ENCODE measurements around the gene SEL1L3.

SEL1L3 gene

DNA sequence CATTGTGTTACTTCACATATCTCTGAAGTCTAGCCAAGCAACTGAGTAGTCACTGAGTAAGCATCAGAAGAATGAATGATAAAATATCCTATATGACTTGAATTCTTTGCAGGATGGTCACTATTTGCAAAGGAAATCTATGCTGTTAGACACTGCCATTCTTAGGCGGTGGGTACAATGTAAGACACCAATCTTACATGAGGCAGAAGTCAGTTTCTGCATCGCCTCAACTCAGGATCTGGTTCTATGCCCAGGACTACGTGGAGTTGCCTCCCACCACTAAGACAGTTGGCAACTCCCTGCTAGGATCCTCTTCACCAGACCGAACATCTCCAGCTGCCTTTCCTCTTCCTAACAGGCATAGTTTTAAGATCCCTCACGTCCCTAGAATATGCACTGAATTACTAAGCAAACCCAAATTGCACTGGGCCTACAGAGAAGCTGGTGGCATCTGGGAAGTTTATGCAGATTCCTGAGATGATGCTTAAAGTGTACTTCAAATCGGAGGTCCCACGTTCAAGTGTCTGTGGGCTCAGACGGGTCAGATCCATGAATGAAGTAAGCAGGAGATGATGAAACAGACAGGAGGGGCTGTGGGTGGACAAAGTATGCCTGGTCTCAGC lies 45.6 kb downstream of the SEL1L3 start:
- TF ChIP-seq REST (IDR thresholded peaks at IDR 0.05; ENCODE audit: insufficient read depth in 1 of 2, low read depth in 2 of 2, low read length in 2 of 2) (no peak), FOXP2 (optimal IDR thresholded peaks at IDR 0.05; ENCODE audit: borderline replicate concordance, extremely low read depth, extremely low read length, insufficient read depth) (no peak), TAF1 (IDR thresholded peaks at IDR 0.05; ENCODE audit: borderline replicate concordance, insufficient read depth, low read length) (no peak), SIN3A (IDR thresholded peaks at IDR 0.05; ENCODE audit: borderline replicate concordance, insufficient read depth, low read length) (no peak), POLR2AphosphoS5 (IDR thresholded peaks at IDR 0.05; ENCODE audit: low read depth, low read length) (no peak)

DNA sequence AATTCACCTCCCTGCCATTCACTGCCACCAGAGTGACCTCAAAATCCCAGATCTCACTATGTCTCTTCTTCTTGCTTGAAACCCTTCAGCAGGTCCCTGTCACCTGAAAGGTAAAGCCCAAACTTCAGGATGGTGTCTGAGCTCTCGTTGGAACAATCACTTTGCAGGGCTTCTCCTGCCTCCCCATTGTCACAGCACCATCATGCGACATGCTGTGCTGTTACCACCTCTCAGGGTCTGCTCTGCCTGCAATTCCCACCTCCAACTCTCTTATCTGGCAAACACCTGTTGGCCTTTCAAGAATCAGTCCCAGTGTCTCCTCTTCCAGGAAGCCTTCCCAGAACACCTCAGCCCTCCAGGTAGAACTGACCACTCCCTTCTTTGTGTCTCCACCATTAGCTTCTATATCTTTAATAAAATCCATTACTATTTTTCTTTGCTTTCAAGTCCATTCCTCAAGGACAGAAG lies 46.2 kb downstream of the SEL1L3 start:
- no peak for TF ChIP-seq TAF1 (IDR thresholded peaks at IDR 0.05; ENCODE audit: borderline replicate concordance, insufficient read depth, low read length)
- no peak for TF ChIP-seq POLR2AphosphoS5 (IDR thresholded peaks at IDR 0.05; ENCODE audit: low read depth, low read length)
- no peak for TF ChIP-seq SIN3A (IDR thresholded peaks at IDR 0.05; ENCODE audit: borderline replicate concordance, insufficient read depth, low read length)
- no peak for TF ChIP-seq REST (IDR thresholded peaks at IDR 0.05; ENCODE audit: insufficient read depth in 1 of 2, low read depth in 2 of 2, low read length in 2 of 2)
- TF ChIP-seq FOXP2 (optimal IDR thresholded peaks at IDR 0.05; ENCODE audit: borderline replicate concordance, extremely low read depth, extremely low read length, insufficient read depth) = no peak

GRCh38 chr4:25815586-25815985 lies 47.2 kb downstream of the SEL1L3 start:
- TF ChIP-seq REST (IDR thresholded peaks at IDR 0.05; ENCODE audit: insufficient read depth in 1 of 2, low read depth in 2 of 2, low read length in 2 of 2) = no peak
- TF ChIP-seq FOXP2 (optimal IDR thresholded peaks at IDR 0.05; ENCODE audit: borderline replicate concordance, extremely low read depth, extremely low read length, insufficient read depth) = no peak
- TF ChIP-seq TAF1 (IDR thresholded peaks at IDR 0.05; ENCODE audit: borderline replicate concordance, insufficient read depth, low read length) = no peak
- no peak for TF ChIP-seq SIN3A (IDR thresholded peaks at IDR 0.05; ENCODE audit: borderline replicate concordance, insufficient read depth, low read length)
- no peak for TF ChIP-seq POLR2AphosphoS5 (IDR thresholded peaks at IDR 0.05; ENCODE audit: low read depth, low read length)

DNA sequence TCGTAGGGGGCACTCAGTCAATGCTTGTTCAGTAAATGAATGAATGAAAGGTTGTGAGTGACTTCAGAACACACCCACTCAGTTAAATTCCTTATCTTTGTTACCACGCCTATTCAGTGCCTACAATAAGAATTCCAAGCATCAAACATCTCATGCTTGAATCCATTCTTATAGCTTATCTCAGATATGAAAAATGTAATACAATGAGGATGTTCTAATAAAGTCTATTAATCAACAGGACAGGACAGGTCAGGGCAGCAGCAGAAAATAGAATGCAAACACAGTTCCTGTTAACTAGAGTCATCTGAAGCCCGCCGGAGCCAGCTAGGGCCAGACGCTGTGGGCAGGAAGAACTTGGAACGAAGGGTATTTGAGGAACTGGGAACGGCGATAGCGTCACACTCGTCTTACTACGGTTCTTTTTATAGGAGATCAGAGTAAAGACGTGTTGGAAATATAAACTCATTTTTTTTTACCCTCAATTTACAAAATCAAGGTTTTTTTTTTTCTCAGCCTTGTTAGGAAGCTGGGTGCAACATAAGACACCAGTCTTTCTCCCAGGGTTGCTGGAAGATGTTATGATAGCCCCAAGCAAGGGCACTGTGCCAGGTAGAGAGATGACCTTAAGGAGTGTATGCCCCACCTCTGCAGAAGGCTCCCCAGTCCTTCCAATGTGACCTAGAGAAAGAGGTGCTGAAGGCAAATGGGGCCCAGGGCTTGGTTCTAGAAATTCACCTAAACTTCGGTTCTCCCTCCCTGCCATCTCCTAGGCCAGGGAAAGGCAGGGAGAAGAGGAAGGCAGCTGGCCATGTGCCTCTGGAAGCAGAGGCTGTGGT lies 48.3 kb downstream of the SEL1L3 start:
- TF ChIP-seq SIN3A (IDR thresholded peaks at IDR 0.05; ENCODE audit: borderline replicate concordance, insufficient read depth, low read length) (no peak), POLR2AphosphoS5 (IDR thresholded peaks at IDR 0.05; ENCODE audit: low read depth, low read length) (no peak), FOXP2 (optimal IDR thresholded peaks at IDR 0.05; ENCODE audit: borderline replicate concordance, extremely low read depth, extremely low read length, insufficient read depth) (no peak), TAF1 (IDR thresholded peaks at IDR 0.05; ENCODE audit: borderline replicate concordance, insufficient read depth, low read length) (no peak), REST (IDR thresholded peaks at IDR 0.05; ENCODE audit: insufficient read depth in 1 of 2, low read depth in 2 of 2, low read length in 2 of 2) (no peak)

Data from PFSK-1 (cell line).